Type B pancreatic cell (in vitro differentiated cells): ENCODE results near the gene ILDR2. TPM values are rescaled to one million over a fixed set of nuclear protein-coding genes. Genes with fewer than 3 reads are reported as not detected.

Experiments used
- DNase-seq: peaks from one replicate; pipeline ENCODE4 v3.0.0; 2021; ENCODE audit warnings: mixed read lengths; ENCODE audit not compliant: unreplicated experiment; ENCODE audit errors: extremely low spot score
- H3K27ac Mint-ChIP-seq: 2 replicates; pipeline ENCODE4 v1.8.0; 2021; ENCODE audit warnings: mild to moderate bottlenecking, mixed read lengths
- H3K27me3 Mint-ChIP-seq: 2 replicates; pipeline ENCODE4 v1.8.0; 2021; ENCODE audit warnings: mixed read lengths
- H3K36me3 Mint-ChIP-seq: 2 replicates; pipeline ENCODE4 v1.8.0; 2021; ENCODE audit warnings: mixed read lengths
- H3K4me1 Mint-ChIP-seq: one replicate; pipeline ENCODE4 v1.8.0; 2021; ENCODE audit warnings: mixed read lengths; ENCODE audit not compliant: unreplicated experiment
- H3K4me3 Mint-ChIP-seq: 2 replicates; pipeline ENCODE4 v1.8.0; 2021; ENCODE audit warnings: mild to moderate bottlenecking, mixed read lengths
- H3K9me3 Mint-ChIP-seq: 2 replicates; pipeline ENCODE4 v1.8.0; 2021; ENCODE audit warnings: mixed read lengths
- total RNA-seq: library from RNA; stranded (reverse); gene quantifications from 2 replicates; pipeline ENCODE4 v1.2.1, GENCODE V29; 2021; ENCODE audit warnings: low replicate concordance
- TF ChIP-seq, protein P1 (sequence below): fragments of 200-600 bp; sonication (generic); conservative IDR thresholded peaks from 2 replicates; pipeline ENCODE4 v1.5.0; 2021; ENCODE audit warnings: antibody characterized with exemption, mild to moderate bottlenecking

The ILDR2 gene
- total RNA-seq, 1 donor from 2014 or later, result 48.7 TPM

GRCh38 chr1:166868639-166869038, 106.7 kb downstream of the ILDR2 start:
- Mint-ChIP-seq H3K27me3 (no peaks in the 10 kb centered on the region), H3K36me3 (peaks cover 21% of the 10 kb centered on the region), H3K4me3 (no peak overlapping the region), H3K9me3 (no peaks in the 10 kb centered on the region), H3K4me1 (peaks cover 37% of the 10 kb centered on the region), H3K27ac (no peak overlapping the region)
- no peak for DNase-seq
- TF ChIP-seq, protein P1, sequence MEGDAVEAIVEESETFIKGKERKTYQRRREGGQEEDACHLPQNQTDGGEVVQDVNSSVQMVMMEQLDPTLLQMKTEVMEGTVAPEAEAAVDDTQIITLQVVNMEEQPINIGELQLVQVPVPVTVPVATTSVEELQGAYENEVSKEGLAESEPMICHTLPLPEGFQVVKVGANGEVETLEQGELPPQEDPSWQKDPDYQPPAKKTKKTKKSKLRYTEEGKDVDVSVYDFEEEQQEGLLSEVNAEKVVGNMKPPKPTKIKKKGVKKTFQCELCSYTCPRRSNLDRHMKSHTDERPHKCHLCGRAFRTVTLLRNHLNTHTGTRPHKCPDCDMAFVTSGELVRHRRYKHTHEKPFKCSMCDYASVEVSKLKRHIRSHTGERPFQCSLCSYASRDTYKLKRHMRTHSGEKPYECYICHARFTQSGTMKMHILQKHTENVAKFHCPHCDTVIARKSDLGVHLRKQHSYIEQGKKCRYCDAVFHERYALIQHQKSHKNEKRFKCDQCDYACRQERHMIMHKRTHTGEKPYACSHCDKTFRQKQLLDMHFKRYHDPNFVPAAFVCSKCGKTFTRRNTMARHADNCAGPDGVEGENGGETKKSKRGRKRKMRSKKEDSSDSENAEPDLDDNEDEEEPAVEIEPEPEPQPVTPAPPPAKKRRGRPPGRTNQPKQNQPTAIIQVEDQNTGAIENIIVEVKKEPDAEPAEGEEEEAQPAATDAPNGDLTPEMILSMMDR, result no peak

GRCh38 chr1:166865926-166866325, 109.4 kb downstream of the ILDR2 start:
- Mint-ChIP-seq H3K27ac (no peak overlapping the region), H3K4me3 (no peak overlapping the region), H3K27me3 (no peaks in the 10 kb centered on the region), H3K36me3 (peaks cover 28% of the 10 kb centered on the region), H3K9me3 (no peaks in the 10 kb centered on the region), H3K4me1 (peaks cover 17% of the 10 kb centered on the region)
- TF ChIP-seq, protein P1, result no peak
- no peak for DNase-seq

GRCh38 chr1:166859597-166859996, 115.7 kb downstream of the ILDR2 start:
- Mint-ChIP-seq H3K27me3 (no peaks in the 10 kb centered on the region), H3K4me1 (peaks cover 9% of the 10 kb centered on the region), H3K9me3 (no peaks in the 10 kb centered on the region), H3K27ac (no peak overlapping the region), H3K4me3 (no peak overlapping the region), H3K36me3 (peaks cover 38% of the 10 kb centered on the region)
- no peak for DNase-seq
- TF ChIP-seq, protein P1, result no peak

DNA sequence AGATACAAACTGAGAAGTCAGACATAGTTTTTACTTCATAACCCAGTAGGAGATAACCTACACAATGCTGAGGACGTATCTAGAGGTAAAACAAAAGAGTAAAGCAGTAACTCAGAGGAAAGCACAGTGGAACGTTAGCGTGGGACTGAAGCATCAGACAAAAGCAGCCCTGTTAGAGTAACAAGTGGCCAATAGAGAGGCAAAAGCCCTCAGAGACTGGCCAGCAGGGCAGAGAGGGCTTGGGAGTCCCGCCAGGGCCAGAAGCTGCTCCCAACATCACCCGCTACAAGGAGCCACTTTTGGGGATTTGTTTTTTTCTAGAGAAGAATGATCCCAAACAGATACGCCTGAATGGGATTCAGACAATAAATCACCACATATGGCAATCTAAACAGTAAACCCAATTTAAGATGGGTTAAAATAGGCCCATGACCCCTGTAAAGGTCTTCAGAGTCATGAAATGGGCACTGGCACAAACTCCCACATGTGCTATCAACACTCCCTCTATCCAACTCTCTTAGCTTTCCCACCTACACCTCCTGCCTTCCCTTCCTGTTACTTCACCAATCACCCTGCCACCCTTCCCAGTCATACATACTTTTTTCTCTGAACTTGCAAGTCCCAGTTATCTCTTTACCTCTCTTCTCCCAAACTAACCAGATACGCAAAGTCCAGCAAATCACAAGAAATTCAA, 116.5 kb downstream of the ILDR2 start:
- Mint-ChIP-seq H3K4me1 (peaks cover 12% of the 10 kb centered on the region), H3K27ac (no peak overlapping the region)
- no peak for DNase-seq

More for the DNA sequence above, 116.5 kb downstream of the ILDR2 start:
- H3K9me3 Mint-ChIP-seq, result no peaks in the 10 kb centered on the region
- TF ChIP-seq, protein P1, result no peak
- no peaks in the 10 kb centered on the region for H3K27me3 Mint-ChIP-seq
- no peak overlapping the region for H3K4me3 Mint-ChIP-seq
- H3K36me3 Mint-ChIP-seq, result peaks cover 40% of the 10 kb centered on the region

Other genes with a start within 250 kb of the ILDR2 start
- gene POGK, start 136.1 kb downstream of the ILDR2 start, total RNA-seq, result 40.7 and 41.0 TPM in 2 replicates
- 12.4 and 18.4 TPM in 2 replicates for gene TADA1, start 99.3 kb downstream of the ILDR2 start, total RNA-seq
- gene MAEL, start 13.7 kb upstream of the ILDR2 start, total RNA-seq, result 0.41 TPM in 1 of 2 replicates, not detected in the other
- 0.68 and 1.4 TPM in 2 replicates for gene GPA33, start 114.8 kb upstream of the ILDR2 start, total RNA-seq
- gene STYXL2, start 118.5 kb upstream of the ILDR2 start, total RNA-seq, result not detected in 2 replicates
- 18.1 and 24.2 TPM in 2 replicates for gene POU2F1, start 245.3 kb upstream of the ILDR2 start, total RNA-seq